SU-DHL-6 (cell line): ENCODE results near the gene ATP11A.

Source experiments
- H2AFZ ChIP-seq: fragments of 200-600 bp; sonication (generic); 2 replicates; pipeline ENCODE4 v1.6.1; 2014; ENCODE audit warnings: low read depth, mild to moderate bottlenecking, moderate library complexity, mixed read lengths, antibody characterized with exemption, low read length; ENCODE audit not compliant: severe bottlenecking
- H3F3A ChIP-seq: fragments of 200-600 bp; shearing (Covaris generic); 2 replicates; pipeline ENCODE4 v1.6.0; 2016; ENCODE audit warnings: antibody characterized with exemption, mild to moderate bottlenecking; ENCODE audit not compliant: insufficient read depth
- H3K27ac ChIP-seq: fragments of 200-600 bp; sonication (generic); 2 replicates; pipeline ENCODE4 v1.5.1; 2016; ENCODE audit warnings: low read depth, mild to moderate bottlenecking, low read length, moderate library complexity, mixed read lengths
- H3K27me3 ChIP-seq: fragments of 200-600 bp; sonication (generic), shearing (Covaris generic); 2 replicates; pipeline ENCODE4 v1.6.0; 2014; ENCODE audit warnings: mild to moderate bottlenecking, low read length
- H3K36me3 ChIP-seq: fragments of 200-600 bp; sonication (generic); 2 replicates; pipeline ENCODE4 v1.6.1; 2014; ENCODE audit warnings: mild to moderate bottlenecking, low read length, mixed read lengths
- H3K4me2 ChIP-seq: fragments of 300-600, 200-600 bp; shearing (Covaris generic), sonication (generic); 2 replicates; pipeline ENCODE4 v1.6.0; 2014; ENCODE audit warnings: low read length, low read depth, mild to moderate bottlenecking; ENCODE audit not compliant: poor library complexity, severe bottlenecking
- H3K4me3 ChIP-seq: fragments of 200-600 bp; sonication (generic); 2 replicates; pipeline ENCODE4 v1.5.1; 2014; ENCODE audit warnings: antibody characterized with exemption, low read length, mild to moderate bottlenecking, mixed read lengths; ENCODE audit not compliant: insufficient read depth, poor library complexity, severe bottlenecking
- H3K79me2 ChIP-seq: fragments of 200-600 bp; sonication (generic); 2 replicates; pipeline ENCODE4 v1.6.1; 2014; ENCODE audit warnings: mild to moderate bottlenecking, low read length, moderate library complexity; ENCODE audit not compliant: insufficient read depth
- H3K9ac ChIP-seq: fragments of 200-600 bp; sonication (generic); 2 replicates; pipeline ENCODE4 v1.7.0; 2014; ENCODE audit warnings: mild to moderate bottlenecking, low read length
- H3K9me2 ChIP-seq: fragments of 200-600 bp; sonication (generic); replicated peaks from 2 replicates; pipeline ENCODE4 v1.6.1; 2014; ENCODE audit warnings: low read length; ENCODE audit not compliant: insufficient read depth
- H3K9me3 ChIP-seq: fragments of 200-600 bp; sonication (generic); 2 replicates; pipeline ENCODE4 v1.6.1; 2014; ENCODE audit warnings: low read length, mixed read lengths; ENCODE audit not compliant: insufficient read depth
- H4K20me1 ChIP-seq: fragments of 200-600 bp; sonication (generic); 2 replicates; pipeline ENCODE4 v1.6.1; 2014; ENCODE audit warnings: low read depth, mild to moderate bottlenecking, antibody characterized with exemption, low read length, moderate library complexity, mixed read lengths
- EZH2phosphoT487 ChIP-seq: fragments of 200-600 bp; sonication (generic), shearing (Covaris generic); conservative IDR thresholded peaks from 2 replicates; pipeline ENCODE4 v1.6.1; 2018; ENCODE audit warnings: mild to moderate bottlenecking, antibody characterized with exemption, low read length, moderate library complexity, mixed read lengths
- TF ChIP-seq, protein P1 (sequence below): fragments of 200-600 bp; sonication (generic); IDR thresholded peaks from one replicate; pipeline ENCODE4 v1.5.1; 2017; ENCODE audit warnings: antibody characterized with exemption, mild to moderate bottlenecking, low read length, moderate library complexity; ENCODE audit not compliant: insufficient read depth, poor library complexity, severe bottlenecking

The ATP11A gene

DNA sequence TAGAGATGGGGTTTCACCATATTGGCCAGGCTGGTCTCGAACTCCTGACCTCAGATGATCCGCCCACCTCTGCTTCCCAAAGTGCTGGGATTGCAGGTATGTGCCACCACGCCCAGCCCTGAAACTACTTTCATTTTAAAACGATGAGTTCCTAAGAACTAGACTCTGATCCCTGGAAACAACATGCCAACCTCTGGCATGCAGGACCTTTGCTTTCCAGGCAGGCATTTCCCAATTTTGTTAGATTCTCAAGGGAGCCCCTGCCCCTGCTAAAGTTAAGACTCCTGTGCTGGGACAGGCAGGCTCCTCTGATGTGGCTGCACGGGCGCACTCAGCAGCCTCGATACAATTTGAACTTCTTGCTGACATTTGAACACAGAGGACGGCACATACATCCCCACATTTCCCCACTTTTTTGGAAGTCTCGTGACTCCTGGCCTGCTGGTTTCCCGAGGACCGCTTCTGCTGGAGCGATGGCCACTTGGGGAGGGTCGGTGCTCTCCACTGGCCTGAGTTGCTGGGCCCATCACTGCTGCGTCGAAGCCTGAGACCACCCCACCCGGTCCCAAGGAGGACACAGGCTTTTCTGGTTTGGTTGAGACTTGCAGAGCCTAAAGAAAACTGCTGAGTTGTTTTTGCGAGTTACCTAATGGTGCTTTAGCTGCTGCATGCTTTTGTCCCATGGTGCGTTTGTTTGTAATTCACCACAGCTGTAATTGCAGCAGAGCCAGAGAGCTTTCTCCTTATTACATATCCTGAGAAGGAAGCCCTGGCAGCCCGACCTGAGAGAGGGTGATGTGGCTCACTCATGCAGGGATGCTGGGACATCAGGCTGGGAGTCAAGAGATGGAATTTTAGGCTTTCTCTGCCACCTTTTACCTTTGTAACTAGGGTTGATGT is 8.2 kb downstream of the ATP11A start:
- Histone ChIP-seq H3K9me2 (no peaks in the 10 kb centered on the region), H3K9ac (no peak overlapping the region), H4K20me1 (0 out of 2 replicates have a peak, but pooled peaks cover 4% of the 10 kb centered on the region), H3K79me2 (no peaks in the 10 kb centered on the region; the same call in 1 of the 2 replicates), H3K27me3 (no peaks in the 10 kb centered on the region), H3K9me3 (no peaks in the 10 kb centered on the region), H2AFZ (no peak overlapping the region), H3K27ac (no peak overlapping the region), H3K4me2 (no peak overlapping the region), H3K4me3 (no peak overlapping the region), H3K36me3 (no peaks in the 10 kb centered on the region), H3F3A (no peaks in the 10 kb centered on the region)
- no peak for TF ChIP-seq EZH2phosphoT487
- TF ChIP-seq, protein P1, sequence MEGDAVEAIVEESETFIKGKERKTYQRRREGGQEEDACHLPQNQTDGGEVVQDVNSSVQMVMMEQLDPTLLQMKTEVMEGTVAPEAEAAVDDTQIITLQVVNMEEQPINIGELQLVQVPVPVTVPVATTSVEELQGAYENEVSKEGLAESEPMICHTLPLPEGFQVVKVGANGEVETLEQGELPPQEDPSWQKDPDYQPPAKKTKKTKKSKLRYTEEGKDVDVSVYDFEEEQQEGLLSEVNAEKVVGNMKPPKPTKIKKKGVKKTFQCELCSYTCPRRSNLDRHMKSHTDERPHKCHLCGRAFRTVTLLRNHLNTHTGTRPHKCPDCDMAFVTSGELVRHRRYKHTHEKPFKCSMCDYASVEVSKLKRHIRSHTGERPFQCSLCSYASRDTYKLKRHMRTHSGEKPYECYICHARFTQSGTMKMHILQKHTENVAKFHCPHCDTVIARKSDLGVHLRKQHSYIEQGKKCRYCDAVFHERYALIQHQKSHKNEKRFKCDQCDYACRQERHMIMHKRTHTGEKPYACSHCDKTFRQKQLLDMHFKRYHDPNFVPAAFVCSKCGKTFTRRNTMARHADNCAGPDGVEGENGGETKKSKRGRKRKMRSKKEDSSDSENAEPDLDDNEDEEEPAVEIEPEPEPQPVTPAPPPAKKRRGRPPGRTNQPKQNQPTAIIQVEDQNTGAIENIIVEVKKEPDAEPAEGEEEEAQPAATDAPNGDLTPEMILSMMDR = no peak

DNA sequence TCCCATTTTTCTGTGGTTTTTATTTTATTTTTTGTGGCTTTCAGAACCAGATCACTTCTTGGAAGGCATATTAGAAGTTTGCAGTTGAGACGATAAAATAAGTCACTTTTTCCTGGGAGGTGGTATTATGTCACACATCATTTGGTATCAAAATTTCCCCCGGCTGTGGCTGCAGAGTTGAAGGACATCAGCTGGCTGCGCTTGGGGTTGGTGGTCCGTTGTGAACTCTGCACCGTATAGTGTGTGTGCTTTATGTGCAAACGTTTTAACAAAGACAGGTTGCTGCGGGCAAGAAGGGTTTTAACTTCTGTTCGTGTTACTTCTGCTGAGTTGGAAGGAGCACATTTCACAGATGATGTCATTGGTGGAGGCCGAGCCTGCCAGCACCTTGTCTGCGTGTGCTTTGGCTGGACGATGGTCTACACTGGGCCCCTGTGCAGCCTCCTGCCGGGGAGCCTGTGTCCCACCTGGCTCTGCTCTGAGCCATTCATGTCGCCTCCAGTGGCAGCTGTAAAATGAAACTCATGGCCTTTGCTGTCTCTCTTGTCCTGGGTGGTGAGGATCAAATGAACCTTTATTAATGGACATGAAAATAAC is 9.6 kb downstream of the ATP11A start:
- no peak overlapping the region for H2AFZ ChIP-seq
- no peaks in the 10 kb centered on the region for H3K27me3 ChIP-seq
- no peak overlapping the region for H3K9ac ChIP-seq
- H3K79me2 ChIP-seq = no peaks in the 10 kb centered on the region; the same call in 1 of the 2 replicates
- TF ChIP-seq, protein P1 = no peak
- no peak for TF ChIP-seq EZH2phosphoT487
- no peaks in the 10 kb centered on the region for H3K36me3 ChIP-seq
- no peak overlapping the region for H3K4me3 ChIP-seq
- no peaks in the 10 kb centered on the region for H3K9me3 ChIP-seq
- H4K20me1 ChIP-seq = no peaks in the 10 kb centered on the region
- H3K9me2 ChIP-seq = no peaks in the 10 kb centered on the region
- no peak overlapping the region for H3K4me2 ChIP-seq
- no peak overlapping the region for H3K27ac ChIP-seq
- no peaks in the 10 kb centered on the region for H3F3A ChIP-seq

DNA sequence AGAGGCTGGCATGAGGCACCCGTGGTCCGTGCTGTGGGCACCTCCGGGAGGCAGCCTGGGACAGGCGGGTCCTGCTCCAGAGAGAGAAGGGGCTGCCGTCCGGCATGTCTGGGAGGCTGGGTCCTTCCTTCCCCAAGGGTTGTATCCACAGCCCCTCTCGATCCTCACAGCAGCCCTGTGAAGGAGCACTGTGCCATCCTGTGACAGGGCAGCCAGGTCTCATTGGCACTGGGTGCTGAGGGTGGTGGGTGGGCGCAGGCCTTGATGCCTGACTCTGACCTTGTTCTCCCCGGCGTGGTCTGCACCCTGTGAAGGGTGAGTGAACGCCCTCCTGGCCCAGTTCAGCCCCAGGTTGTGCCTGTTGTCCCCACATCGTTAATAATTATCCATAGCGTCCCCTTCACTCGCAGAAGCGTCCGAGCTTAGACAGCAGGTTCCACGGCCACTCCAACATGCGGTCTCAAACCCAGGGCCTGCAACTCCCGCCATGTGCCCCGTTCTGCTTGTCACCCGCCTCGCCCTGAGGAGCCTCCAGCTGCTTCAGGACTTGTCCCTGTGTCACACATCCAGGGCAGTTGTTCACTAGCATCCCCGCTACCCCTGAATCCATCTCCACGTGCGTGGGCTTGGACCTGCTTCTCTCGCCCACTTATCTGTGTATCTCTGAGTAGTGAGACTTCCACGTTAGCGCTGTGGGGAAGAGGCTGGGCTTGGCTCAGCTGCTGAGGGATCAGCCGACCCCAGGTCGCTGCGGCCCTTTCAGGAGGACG is 10.6 kb downstream of the ATP11A start:
- Histone ChIP-seq H3K79me2 (no peaks in the 10 kb centered on the region; the same call in 1 of the 2 replicates), H2AFZ (no peak overlapping the region), H3K4me2 (no peak overlapping the region), H3K36me3 (no peaks in the 10 kb centered on the region), H3F3A (no peaks in the 10 kb centered on the region), H3K9me2 (no peaks in the 10 kb centered on the region), H3K4me3 (no peak overlapping the region), H3K27me3 (no peaks in the 10 kb centered on the region), H3K9ac (no peak overlapping the region), H3K27ac (no peak overlapping the region), H3K9me3 (no peaks in the 10 kb centered on the region), H4K20me1 (no peaks in the 10 kb centered on the region; the same call in 1 of the 2 replicates)
- TF ChIP-seq, protein P1 = no peak
- no peak for TF ChIP-seq EZH2phosphoT487
